ENCODE data around the gene KIF16B. TPM values are rescaled to one million over a fixed set of nuclear protein-coding genes. Genes with fewer than 3 reads are reported as not detected.
"Not testable (repeated sequence)": the region's sequence is repeated elsewhere in the genome, so short reads cannot be mapped to it uniquely, and the experiment has no call there.

KIF16B gene
- total and polyA plus RNA-seq, 2 experiments from 2014 or later: 6.5 to 11.1 TPM

- not testable (repeated sequence) for H3K4me1 ChIP-seq (ENCODE audit: insufficient read depth); H2AFZ ChIP-seq; H3K27me3 Mint-ChIP-seq (ENCODE audit: insufficient read depth, low read depth, poor library complexity); H3F3A ChIP-seq (replicated peaks; ENCODE audit: low read depth); H3K27ac Mint-ChIP-seq; H3K36me3 ChIP-seq (ENCODE audit: insufficient read depth); H3K4me3 ChIP-seq; H3K4me1 Mint-ChIP-seq; ATAC-seq; H3K27ac ChIP-seq (ENCODE audit: low read depth); H3K4me2 ChIP-seq; H3K79me2 ChIP-seq (replicated peaks; ENCODE audit: insufficient read depth); H4K20me1 ChIP-seq (replicated peaks; ENCODE audit: insufficient read depth); H3K4me3 Mint-ChIP-seq; H3K27me3 ChIP-seq (ENCODE audit: insufficient read depth); DNase-seq (ENCODE audit: low spot score); H3K36me3 Mint-ChIP-seq (ENCODE audit: low read depth)
- H3K9me2 ChIP-seq (ENCODE audit: insufficient read depth): peaks cover 15% of the 10 kb centered on the region; the same call in 1 of the 2 replicates
- peaks cover 15% of the 10 kb centered on the region for H3K9me3 Mint-ChIP-seq
Observed at GRCh38 chr20:16226961-16227360, 346.3 kb downstream of the KIF16B start.

- Histone ChIP-seq H3K27ac (ENCODE audit: low read depth) (no peak overlapping the region), H3K79me2 (replicated peaks; ENCODE audit: insufficient read depth) (no peaks in the 10 kb centered on the region), H3K27me3 (ENCODE audit: insufficient read depth) (no peaks in the 10 kb centered on the region), H3K4me2 (no peak overlapping the region), H2AFZ (no peak overlapping the region), H4K20me1 (replicated peaks; ENCODE audit: insufficient read depth) (no peaks in the 10 kb centered on the region), H3K36me3 (ENCODE audit: insufficient read depth) (no peaks in the 10 kb centered on the region), H3K4me3 (no peak overlapping the region), H3F3A (replicated peaks; ENCODE audit: low read depth) (no peaks in the 10 kb centered on the region), H3K4me1 (ENCODE audit: insufficient read depth) (no peaks in the 10 kb centered on the region), H3K9me2 (ENCODE audit: insufficient read depth) (0 out of 2 replicates have a peak, but pooled peaks cover 14% of the 10 kb centered on the region)
- Mint-ChIP-seq H3K27me3 (ENCODE audit: insufficient read depth, low read depth, poor library complexity) (no peaks in the 10 kb centered on the region), H3K27ac (no peak overlapping the region), H3K9me3 (peaks cover 18% of the 10 kb centered on the region), H3K4me3 (no peak overlapping the region), H3K36me3 (ENCODE audit: low read depth) (peaks cover 11% of the 10 kb centered on the region), H3K4me1 (no peaks in the 10 kb centered on the region; the same call in 2 of the 3 replicates)
- ATAC-seq: no peak
- TF ChIP-seq EZH2 (IDR thresholded peaks at IDR 0.05; ENCODE audit: low read depth, unreplicated experiment): no peak
- TF ChIP-seq ZNF114 (CRISPR knock-in tag; IDR thresholded peaks at IDR 0.05): no peak
- TF ChIP-seq CTCF (conservative IDR thresholded peaks at IDR 0.05; ENCODE audit: low read depth in 2 of 2): no peak
- no peak for TF ChIP-seq EZH2phosphoT487 (IDR thresholded peaks at IDR 0.05; ENCODE audit: unreplicated experiment)
- TF ChIP-seq REST (IDR thresholded peaks at IDR 0.05; ENCODE audit: unreplicated experiment): no peak
- TF ChIP-seq JUNB (IDR thresholded peaks at IDR 0.05; ENCODE audit: unreplicated experiment): no peak
- DNase-seq (ENCODE audit: low spot score): no peak
Observed at GRCh38 chr20:16224836-16225235, 348.4 kb downstream of the KIF16B start.

All from GM23338 (cell line).